HG03280 (cell line): ENCODE measurements around the gene BNIPL.
A peak's percentile ranks its signal among the peaks of the same experiment; 100 is the strongest.

Experiments
- ATAC-seq: cut with Tn5 transposase; IDR thresholded peaks from one replicate; pipeline ENCODE4 v1.9.1; 2021; ENCODE audit warnings: mild to moderate bottlenecking, moderate library complexity; ENCODE audit not compliant: unreplicated experiment

BNIPL gene, protein sequence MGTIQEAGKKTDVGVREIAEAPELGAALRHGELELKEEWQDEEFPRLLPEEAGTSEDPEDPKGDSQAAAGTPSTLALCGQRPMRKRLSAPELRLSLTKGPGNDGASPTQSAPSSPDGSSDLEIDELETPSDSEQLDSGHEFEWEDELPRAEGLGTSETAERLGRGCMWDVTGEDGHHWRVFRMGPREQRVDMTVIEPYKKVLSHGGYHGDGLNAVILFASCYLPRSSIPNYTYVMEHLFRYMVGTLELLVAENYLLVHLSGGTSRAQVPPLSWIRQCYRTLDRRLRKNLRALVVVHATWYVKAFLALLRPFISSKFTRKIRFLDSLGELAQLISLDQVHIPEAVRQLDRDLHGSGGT

DNA sequence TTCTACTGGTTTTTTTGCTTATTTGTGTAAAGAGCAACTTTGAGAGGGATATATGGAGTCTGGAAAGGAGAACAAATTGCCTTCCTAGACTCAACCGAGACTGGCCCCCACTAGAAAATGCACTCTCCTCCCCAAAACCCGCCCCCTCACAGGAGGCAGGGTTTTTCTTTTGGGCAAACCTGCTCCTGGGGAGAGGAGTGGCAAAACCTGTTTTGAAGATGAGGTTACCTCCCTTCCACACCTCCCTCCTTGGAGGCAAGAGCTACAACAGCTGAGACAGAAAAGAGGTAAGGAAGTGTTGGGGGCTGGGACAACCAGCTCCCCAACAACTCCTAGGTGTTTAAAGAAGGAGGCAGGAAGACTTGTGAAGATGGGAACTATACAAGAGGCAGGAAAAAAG, at the start of gene BNIPL:
BNIPL (plus strand) TSS at position 231 of the 400 bp plus-strand sequence; CDS start at position 371, 140 bp downstream.
- ATAC-seq, result no peak

DNA sequence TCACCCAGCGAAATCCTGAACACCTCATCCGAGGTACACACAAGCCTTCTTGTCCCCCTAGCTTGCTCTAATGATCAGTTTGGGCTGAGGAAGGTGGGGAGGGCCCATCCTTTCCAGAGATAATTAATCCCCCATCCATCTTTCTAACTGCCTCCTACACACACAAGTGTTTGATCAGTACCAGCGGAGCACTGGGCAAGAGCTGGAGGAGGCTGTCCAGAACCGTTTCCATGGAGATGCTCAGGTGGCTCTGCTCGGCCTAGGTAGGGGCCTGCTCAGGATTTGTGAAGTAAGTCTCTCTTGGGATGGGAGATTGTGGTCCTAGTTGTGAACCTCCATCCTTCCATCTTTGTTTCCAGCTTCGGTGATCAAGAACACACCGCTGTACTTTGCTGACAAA, 48.5 kb upstream of the BNIPL start:
- no peak for ATAC-seq

DNA sequence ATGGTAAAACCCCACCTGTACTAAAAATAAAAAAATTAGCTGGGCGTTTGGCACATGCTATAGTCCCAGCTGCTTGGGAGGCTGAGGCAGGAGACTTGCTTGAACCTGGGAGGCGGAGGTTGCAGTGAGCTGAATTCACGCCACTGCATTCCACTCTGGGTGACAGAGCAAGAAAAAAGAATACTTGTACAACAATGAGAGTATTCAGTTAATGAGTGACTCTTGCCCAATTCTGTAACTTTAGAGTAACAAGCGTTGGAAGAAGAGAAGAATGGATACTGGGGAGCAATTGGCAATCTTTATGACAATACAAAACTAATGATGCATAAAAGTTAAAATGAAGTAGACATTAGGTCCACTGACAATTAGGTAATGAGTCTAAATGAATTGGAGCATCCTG, 43.8 kb upstream of the BNIPL start:
- no peak for ATAC-seq

DNA sequence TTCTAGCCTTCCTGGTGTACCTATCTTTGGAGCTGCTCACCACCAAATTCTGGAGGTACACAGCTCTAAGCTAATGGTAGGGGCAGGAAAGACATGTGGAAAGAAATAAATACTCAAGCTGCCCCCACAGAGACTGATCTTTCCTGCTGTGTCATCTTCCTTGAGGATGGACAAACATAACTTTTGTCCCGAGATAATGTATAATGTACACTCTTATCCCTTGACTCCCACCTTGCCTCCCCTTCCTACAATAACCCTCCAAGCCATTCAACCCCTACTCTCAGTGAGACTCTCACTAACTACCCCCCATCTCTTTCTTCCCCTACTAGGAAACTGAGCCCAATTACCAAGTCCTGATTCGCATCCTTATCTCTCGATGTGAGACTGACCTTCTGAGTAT, 42.1 kb upstream of the BNIPL start:
- no peak for ATAC-seq

DNA sequence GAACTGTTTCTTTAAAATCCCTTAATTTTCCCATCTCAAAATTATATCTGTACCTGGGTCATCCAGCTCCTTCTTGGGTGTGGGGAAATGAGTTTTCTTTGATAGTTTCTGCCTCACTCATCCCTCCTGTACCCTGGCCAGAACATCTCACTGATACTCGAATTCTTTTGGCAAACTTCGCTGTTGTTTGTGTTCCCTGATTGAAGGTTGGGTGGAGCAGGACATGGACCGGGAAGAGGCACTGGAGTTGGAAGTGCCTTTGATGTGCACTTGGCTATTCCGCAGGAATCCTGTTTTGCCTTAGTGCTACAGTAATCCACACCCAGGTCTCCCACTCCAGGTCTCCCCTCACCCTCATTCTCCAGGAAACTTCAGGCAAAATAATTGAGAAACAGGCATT, 40.9 kb upstream of the BNIPL start:
- ATAC-seq, result no peak

DNA sequence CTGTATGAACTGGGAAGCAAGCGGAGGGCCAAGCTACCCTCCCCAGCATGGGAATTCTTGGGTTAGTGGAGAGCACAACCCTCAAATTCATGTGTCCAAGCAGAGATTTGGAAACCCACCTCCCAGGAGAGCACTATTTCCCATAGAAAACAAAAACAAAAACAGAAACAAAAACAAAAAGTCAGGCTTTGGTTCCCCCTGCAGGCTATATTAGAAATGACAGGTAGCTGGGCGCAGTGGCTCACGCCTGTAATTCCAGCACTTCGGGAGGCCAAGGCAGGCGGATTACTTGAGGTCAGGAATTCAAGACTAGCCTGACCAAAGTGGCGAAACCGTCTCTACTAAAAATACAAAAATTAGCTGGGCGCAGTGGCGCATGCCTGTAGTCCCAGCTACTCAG, 40.5 kb upstream of the BNIPL start:
- no peak for ATAC-seq

DNA sequence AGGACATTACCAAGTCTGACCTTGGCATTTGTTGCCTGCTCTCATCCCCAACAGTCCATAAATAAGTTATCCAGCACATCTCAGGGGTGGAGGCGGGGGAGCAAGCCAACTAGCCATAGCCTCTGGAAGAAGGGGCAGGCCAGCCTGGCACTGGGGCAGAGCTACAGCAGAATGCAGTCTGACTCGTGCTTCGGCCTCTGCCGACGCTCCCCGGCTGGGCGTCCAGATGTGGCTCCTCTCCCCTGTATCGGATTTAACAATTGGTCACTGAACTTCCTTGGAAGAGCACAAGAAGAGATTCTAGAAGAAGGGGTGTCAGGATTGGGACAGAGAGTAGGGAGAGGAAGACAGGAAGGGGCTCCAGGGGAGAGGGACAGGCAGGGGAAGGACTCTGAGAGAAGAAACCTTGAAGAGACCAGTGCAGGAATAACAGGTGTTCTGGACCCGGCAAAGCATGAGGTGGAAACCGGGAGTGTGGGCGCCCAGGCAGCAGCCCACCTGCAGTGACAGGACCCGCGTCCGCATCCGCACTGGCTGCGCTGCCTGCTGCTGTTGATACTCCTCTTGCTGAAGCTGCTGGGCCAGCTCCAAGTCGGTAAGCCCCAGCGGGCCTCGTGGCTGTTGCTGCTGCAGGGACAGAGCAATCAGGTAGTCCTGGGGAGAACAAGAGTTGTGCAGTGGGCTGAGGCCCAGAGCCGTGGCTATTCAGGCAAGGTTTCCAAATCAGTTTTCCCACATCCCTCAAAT, 39.1 kb upstream of the BNIPL start:
- ATAC-seq, result no peak

DNA sequence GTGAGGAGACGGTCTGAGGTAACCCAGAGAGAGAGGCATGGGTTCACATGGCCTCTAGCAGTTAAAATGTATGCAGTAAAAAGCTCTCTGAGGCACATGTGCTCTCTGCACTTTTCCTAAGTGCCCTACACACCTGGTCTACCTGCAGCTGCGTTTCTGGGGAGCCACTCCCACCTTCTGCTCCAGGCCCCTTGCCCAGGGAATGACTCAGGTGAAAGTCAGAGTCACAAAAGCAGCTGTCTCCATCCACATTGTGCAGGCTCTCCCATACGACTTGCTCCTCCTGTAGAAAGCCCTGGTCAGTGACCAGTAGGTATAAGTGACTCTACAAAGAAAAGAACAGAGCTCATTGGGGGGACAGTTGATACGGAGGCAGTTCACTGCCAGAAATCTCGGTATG, 38.4 kb upstream of the BNIPL start:
- ATAC-seq, result no peak

DNA sequence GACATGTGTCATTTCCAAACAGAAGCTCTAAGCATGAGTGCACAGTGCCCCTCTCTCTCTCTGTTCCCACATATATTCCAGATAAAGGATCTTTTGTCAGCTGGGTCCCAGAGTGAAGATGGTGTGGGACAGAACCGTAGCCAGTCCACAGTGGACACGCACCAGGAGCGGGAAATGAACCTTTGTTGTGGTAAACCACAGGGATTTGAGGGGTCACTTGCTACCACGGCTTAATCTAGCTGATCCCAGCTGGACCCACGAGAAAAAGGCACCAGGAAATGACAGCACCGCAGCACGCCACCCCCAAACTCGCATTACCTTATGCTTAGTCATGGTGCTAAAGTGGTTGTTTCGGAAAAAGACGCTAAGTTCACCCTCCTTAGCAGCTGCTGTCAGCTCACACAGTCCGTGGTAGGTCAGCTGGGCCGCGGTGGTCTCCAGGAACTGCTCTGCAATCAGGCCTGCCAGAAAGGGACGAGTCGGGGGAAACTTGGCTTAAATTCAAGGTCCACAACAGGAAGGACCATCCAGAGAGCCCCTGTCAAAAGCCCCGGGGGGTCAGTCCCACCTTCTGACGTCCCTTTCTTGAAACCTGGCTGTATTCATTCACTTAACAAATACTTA, 37.2 kb upstream of the BNIPL start:
- ATAC-seq, result no peak

DNA sequence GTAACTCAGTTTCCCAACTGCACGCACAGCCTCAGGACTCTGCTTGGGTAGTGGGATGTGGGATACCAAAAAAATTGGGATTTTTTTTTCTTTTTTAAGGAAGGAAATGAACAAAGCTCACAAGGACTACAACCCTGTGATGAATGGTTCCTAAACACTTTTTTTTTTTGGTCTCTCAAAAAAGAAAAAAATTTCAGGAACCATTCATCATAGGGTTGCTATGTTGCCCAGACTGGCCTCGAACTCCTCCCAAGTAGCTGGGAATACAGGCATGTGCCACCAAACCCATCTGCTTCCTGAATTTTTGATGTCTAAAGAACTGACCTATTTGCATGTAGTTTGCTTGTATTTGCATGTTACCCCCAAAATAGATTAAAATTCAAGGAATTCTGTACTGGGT, 36.5 kb upstream of the BNIPL start:
- no peak for ATAC-seq

DNA sequence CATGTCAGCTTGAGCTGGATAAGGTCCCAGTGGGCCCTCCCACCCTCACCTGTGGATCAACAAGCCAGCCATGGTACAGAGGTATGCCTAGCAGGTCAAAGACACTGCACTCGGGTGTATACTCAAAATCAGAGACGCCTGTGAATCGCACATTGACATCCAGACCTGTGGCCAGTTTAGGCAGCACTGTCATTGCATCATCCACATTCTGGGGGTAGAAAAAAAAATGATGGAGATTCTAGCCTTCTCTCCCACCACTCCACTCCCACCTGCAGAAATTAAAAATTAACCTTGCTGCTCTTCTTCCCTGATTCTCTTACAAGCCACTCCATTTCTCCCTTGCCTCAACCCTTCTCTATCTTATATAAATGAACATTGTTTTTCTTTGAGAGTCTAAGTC, 36.0 kb upstream of the BNIPL start:
- ATAC-seq, result no peak

DNA sequence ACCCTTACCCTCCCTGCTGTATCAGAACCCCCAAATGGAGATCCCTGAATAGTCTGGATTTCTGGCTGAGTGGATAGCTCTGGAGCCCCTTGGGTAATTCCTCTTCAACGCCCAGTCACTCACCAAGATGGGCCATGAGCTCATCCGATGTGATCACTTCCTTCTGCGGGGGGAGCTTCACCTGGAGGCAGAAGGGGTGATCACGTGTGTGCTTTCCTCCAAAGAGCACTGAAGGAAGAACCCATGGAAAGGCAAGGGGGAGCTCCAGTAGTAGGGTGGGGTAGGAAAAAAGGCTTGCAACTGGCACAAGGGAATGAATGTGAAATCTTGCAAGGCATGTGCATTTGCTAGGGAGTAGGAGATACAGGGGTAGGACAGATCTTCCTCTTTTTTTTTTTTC, 34.8 kb upstream of the BNIPL start:
- ATAC-seq, result no peak

DNA sequence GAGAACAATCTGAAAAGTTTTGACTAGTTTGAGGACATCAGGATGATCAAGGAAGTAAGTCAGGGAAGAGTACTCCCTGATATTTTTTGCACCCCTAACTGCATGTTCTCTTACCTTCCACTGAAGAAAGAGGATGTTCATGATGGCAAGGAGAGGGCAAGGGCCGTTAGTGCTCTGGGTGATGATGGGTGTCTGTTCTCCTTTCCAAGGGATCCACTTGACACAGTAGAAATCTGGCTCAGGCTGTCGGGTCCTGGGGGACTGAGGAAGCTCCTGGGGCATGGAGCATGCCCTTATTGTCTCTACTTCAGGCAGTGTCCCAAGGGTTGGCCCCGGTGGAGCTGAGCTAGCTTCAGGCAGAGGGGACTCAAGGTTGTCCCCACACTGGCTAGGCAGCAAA, 34.3 kb upstream of the BNIPL start:
- no peak for ATAC-seq

DNA sequence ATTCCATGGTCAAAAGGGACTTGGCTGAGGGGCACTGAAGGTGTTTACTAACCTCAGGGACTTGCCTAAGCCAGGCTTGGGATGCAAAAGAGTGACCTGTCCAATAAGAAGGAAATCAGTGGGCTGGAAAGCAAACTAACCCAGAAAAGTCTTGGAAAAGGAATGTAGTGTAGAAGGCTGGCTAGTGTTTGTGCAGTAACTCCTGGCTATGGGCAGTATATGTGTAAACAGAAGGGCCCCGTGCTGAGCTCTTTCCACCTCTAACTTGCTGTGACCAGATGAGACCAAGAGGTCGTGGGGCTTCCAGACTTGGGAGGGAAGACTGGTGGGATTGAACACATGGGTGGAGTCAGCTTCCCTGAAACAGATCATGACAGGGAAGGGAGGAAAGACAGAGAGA, 33.8 kb upstream of the BNIPL start:
- ATAC-seq, result no peak

DNA sequence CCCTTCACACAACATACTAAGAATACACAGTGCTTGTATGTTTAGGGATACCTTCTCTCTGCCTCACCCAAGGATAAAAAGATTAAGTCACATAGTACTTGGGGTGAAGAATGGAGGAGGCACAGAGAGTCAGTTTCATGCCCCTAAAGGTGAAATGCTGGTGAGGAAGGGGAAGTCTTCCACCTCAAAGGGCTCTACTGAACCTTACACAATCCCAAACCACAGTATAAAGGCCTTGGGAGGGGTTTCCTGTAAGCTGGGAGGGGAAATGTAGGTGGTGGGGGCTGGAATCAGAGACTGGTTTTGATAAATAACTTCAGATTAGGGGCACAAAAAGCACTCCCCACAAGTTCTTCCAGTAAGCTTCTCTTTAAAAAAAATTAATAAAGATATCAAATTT, 33.2 kb upstream of the BNIPL start:
- no peak for ATAC-seq

DNA sequence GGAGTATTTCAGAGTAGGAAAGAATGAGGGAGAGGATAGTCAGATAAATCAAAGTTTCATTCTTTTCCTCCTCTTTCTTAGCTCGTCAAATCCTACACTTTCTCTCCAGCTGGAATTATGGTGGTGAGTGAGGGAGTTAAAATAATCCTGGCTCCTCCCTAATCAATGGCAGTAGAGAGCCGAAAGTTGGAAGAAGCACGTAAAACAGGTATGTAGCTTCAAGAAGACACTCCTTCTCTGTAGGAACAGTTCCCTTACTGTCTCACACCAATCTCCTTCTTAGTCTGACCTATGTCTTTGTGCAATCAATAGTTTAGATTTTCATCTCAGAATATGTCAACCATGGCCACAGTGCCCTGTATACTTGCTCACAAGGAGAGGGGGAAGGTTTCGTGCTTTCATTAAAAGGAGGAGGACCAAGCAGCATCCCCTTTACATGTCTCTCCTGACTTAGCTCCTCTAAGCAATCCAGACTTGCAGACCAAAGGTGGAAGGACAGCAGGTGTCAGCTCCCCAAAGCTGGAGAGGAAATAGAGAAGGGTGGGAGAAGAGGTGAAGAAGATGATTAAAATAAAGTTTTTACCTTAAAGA, 30.6 kb upstream of the BNIPL start:
- ATAC-seq, result no peak

DNA sequence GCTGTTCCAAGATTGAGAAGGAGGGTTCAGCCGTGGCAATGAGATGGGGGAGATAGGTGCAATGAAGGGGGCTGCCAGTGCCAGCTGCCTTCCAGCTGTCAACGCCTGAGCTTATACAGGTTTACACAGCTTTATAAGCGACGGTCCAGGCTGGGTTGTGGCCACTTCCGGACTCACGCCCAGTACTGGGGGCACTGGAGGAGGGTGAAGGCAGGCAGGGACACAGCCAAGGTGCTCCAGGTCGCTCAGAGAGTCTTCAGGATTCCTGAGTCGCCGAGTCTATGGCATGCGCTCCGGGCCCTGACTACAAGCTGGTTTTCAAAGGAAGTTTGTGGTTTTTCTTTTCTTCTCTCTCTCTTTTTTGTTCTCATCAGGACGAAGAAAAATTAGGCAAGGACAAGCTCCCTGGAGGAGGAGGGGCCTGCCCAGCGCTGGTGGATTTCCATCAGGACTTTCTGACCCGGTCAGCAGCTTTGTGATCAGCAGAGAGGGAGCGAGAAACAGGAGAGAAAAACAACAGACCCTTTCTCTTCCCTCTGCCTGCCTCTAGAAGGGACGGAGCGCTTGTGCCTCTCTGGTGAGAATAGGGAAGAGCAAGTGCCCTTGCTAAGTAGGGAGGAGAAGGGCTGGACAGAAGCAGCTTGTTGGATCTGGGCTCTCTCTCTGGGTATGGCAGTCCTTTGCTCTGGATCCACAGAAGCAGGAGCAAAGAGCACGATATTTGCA, 29.9 kb upstream of the BNIPL start, which contains the start of gene MINDY1:
MINDY1 (minus strand) TSS at position 576 of the 726 bp plus-strand sequence. CDS start 4,285 bp downstream, outside the sequence.
- ATAC-seq, result no peak

DNA sequence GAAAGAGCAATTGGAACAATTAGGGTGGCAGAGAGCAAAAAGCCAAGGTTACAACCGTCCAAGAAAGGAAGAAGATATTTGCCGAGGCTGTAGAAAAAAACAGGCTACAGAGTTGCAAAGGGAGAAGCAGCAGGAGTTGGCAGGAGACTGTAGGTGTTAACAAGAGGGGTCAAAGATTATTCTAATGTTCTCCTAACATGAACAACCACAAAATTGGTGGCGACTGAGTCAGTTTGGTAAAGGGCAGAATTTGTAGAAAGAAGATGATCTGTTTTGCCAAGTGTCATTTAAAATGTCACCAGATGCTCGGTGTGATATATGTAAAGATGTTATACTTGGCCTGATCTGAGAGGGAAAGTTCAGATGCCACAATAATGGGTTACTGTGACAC, 28.5 kb upstream of the BNIPL start:
- no peak for ATAC-seq

DNA sequence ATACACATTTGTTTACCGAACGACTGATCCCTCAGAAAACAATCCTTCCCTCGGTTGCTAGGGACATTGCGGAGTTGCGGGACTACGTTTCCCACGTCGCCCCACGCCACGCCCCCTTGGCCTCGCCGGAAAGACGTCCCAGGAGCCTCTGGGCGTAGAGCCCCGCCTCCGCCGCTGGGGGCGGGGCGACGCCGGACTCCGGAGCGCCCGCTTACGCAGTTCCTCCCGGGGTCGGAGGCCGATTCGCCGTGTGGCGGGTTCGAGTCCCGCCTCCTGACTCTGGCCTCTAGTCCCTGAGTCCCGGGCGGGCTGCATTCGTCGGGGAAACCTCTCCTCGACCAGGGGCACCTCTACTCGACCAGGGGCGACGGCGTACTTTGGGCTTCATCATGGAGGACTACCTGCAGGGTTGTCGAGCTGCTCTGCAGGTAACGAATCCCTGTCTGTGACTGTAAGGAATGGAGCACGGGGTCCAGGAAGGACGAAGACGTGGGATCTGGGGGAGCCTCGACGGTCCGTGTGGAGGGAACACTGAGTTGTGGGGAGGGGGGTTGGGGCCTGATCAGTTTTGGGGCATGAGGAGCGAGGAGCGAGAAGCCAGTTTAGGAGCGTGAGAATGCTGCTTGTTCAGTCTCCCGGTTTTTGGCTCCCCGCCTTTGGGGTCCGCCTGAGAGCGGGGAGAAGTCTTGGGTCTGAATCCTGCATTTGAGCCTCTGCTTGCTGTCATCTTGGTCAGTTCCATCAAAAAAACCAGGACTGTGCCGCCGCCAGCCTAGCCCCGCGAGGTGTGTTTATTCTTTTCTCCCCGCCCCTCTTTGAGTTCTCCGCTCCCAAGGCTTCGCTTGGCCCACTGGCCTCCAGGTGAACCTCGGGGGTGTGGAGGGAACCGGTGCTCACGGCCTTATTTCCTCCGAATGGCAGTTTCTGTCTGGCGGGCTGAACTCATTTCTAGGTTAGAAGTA, 27.9 kb upstream of the BNIPL start, which contains the start of gene PRUNE1:
PRUNE1 (plus strand) TSS at position 206 of the 962 bp plus-strand sequence; CDS start at position 390, 184 bp downstream.
- ATAC-seq, result peak; percentile 85

DNA sequence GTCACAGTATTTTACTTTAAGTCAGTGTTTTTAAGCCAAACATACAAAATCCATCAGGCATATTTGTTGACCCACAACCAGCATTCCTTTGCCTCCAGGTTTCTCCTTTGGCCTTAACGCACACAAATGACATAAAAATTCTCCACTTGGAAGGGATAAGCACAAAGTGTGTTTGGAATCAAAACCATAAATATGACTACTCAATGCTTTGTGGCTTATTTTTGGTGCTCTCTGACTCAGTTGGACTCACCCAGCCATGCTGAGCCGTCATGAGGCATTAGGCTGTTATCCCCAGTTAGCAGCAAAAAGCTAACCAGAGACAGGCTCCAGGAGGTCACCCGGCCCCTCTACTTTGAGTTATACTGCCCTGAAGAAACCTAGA, 27.2 kb upstream of the BNIPL start:
- ATAC-seq, result no peak
